ENCODE results near the gene C3orf18. TPM values are rescaled to one million over a fixed set of nuclear protein-coding genes. Genes with fewer than 3 reads are reported as not detected.

Gene C3orf18
- total RNA-seq, 4 donors from 2014 or later: 12.6 to 27.4 (median 15.4) TPM

- ATAC-seq: no peak
- Histone ChIP-seq H3K27me3 (no peaks in the 10 kb centered on the region), H3K4me1 (peaks cover 20 to 25% of the 10 kb centered on the region in 2 donors), H3K4me3 (no peak overlapping the region), H3K9me3 (no peaks in the 10 kb centered on the region), H3K27ac (no peak overlapping the region), H3K36me3 (no peaks in the 10 kb centered on the region)
- intact Hi-C loops (cut with DNase I; ENCODE audit: low total_unique reads): no loop called here
- in situ Hi-C loops (cut with MboI; ENCODE audit: low sequenced_read_pairs in 4 of 4): loop anchor here in 1 of 4 donors (5.0 kb wide), 1 partner anchor 35 kb away; the partner anchor contains the start of gene CISH
- DNase-seq: no peak
- TF ChIP-seq CTCF (IDR thresholded peaks at IDR 0.05 in 4 of 5, conservative IDR thresholded peaks at IDR 0.05 in 1 of 5): no peak
- TF ChIP-seq POLR2A (IDR thresholded peaks at IDR 0.05): no peak
Measured at GRCh38 chr3:50577348-50577747, 9.8 kb upstream of the C3orf18 start.

DNA sequence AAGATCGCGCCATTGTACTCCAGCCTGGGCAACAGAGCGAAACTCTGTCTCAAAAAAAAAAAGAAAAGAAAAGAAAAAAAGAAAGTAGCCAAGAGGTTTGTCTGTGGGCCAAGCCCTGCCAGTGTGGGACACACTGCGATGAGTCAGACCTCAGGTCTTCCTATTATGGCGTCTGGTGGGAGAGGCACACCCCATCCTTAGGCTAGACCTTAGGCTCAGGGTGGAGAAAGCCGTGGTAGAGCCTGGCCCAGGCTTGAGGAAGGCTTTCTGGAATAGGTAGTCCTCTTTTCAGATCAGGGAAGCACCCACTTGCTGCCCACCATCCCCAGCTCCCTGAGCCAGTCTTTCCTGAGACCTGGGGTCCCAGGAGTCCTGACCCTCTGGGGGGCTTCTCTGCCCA, 7.8 kb upstream of the C3orf18 start:
- no peak overlapping the region for H3K27ac ChIP-seq
- H3K9me3 ChIP-seq: no peaks in the 10 kb centered on the region
- H3K4me1 ChIP-seq: peaks cover 11 to 13% of the 10 kb centered on the region in 2 donors
- in situ Hi-C loops (cut with MboI; ENCODE audit: low sequenced_read_pairs in 4 of 4): loop anchor here in 1 of 4 donors (5.0 kb wide), 1 partner anchor 37 kb away; the partner anchor contains the start of gene CISH
- DNase-seq: no peak
- no peaks in the 10 kb centered on the region for H3K27me3 ChIP-seq
- H3K36me3 ChIP-seq: no peaks in the 10 kb centered on the region
- no peak overlapping the region for H3K4me3 ChIP-seq
- intact Hi-C loops (cut with DNase I; ENCODE audit: low total_unique reads): no loop called here
- TF ChIP-seq POLR2A (IDR thresholded peaks at IDR 0.05) (no peak), CTCF (IDR thresholded peaks at IDR 0.05 in 4 of 5, conservative IDR thresholded peaks at IDR 0.05 in 1 of 5) (no peak)
- ATAC-seq: no peak

- in situ Hi-C loops (cut with MboI; ENCODE audit: low sequenced_read_pairs in 4 of 4) (loop anchor here in 3 of 4 donors (5.0 kb wide), 1 partner anchor 38 kb away; the partner anchor contains the start of gene CISH (in 3 of the 3)), intact Hi-C loops (cut with DNase I; ENCODE audit: low total_unique reads) (no loop called here)
- TF ChIP-seq CTCF (IDR thresholded peaks at IDR 0.05 in 4 of 5, conservative IDR thresholded peaks at IDR 0.05 in 1 of 5) (no peak), POLR2A (IDR thresholded peaks at IDR 0.05) (no peak)
- no peak for ATAC-seq
- H3K9me3 ChIP-seq: no peaks in the 10 kb centered on the region
- H3K4me3 ChIP-seq: no peak overlapping the region
- H3K27ac ChIP-seq: peak overlapping the region in 1 of 4 donors; percentile 87
- no peaks in the 10 kb centered on the region for H3K36me3 ChIP-seq
- peaks cover 18 to 21% of the 10 kb centered on the region in 2 donors for H3K4me1 ChIP-seq
- H3K27me3 ChIP-seq: no peaks in the 10 kb centered on the region
- no peak for DNase-seq
Measured at GRCh38 chr3:50574444-50574831, 6.9 kb upstream of the C3orf18 start.

DNA sequence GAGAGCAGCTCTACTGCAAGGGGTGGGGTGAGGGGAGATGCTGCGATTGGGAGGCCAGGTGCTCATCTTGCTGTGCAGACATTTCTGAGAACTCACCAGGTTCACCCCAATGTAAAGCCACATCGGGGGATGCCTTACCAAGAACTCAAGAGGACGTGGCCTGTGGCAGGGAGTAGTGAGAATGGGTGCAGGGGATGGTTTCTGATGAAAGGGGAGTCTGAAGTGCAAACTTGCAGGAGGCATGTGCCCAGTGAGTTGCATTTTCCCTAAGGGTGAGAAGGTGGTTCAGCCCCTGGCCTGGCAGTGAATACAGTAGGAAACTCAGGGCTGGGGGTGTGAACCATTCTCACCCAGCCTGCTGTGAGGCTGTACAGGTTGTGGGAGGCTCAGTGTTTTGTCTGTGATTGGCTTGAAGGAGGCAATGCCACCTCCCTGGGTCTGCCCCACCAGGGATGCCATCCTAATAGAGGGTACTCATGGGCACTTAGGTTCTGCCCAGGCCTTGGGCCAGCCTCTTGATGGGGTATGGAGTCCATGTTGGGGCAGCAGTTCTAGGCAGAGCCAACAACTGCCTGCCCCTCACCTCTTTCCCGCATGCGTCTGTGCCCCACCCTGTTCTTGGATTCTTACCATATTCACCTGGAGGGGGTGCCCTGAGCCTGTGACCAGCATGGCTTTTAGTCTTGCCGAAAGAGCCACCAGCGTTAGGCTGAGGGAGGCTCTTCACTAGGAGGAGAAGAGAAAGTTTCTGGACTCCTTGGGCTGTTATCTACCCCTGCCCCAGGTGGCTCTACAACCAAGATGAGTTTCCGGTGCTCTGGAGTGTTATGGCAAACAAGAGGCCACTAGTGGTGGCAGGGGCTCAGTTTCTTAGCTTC, 6.3 kb upstream of the C3orf18 start:
- no peaks in the 10 kb centered on the region for H3K36me3 ChIP-seq
- intact Hi-C loops (cut with DNase I; ENCODE audit: low total_unique reads): loop anchor here (2.0 kb wide), 1 partner anchor 79 kb away; no protein-coding TSS in a partner anchor

More for the DNA sequence above, 6.3 kb upstream of the C3orf18 start:
- TF ChIP-seq POLR2A (IDR thresholded peaks at IDR 0.05) (no peak), CTCF (IDR thresholded peaks at IDR 0.05 in 4 of 5, conservative IDR thresholded peaks at IDR 0.05 in 1 of 5) (no peak)
- ATAC-seq (no peak), DNase-seq (no peak)
- Histone ChIP-seq H3K4me1 (peaks cover 18 to 21% of the 10 kb centered on the region in 2 donors), H3K27me3 (no peaks in the 10 kb centered on the region), H3K4me3 (no peak overlapping the region), H3K27ac (peak overlapping the region in 2 of 4 donors; percentile 68 to 87), H3K9me3 (no peaks in the 10 kb centered on the region)
- in situ Hi-C loops (cut with MboI; ENCODE audit: low sequenced_read_pairs in 4 of 4): loop anchor here in 3 of 4 donors (5.0 kb wide), 1 partner anchor 38 kb away; the partner anchor contains the start of gene CISH (in 3 of the 3)
